HEK293 (cell line): ENCODE results near the gene C19orf44.

Experiments used
- HOXD13 ChIP-seq: sonication (generic); formaldehyde crosslinking; IDR thresholded peaks from 2 replicates; pipeline ENCODE4 v1.8.0; 2022; ENCODE audit warnings: missing genetic modification reagents, borderline replicate concordance
- KLF8 ChIP-seq: fragments of 450-650 bp; formaldehyde crosslinking; IDR thresholded peaks from 2 replicates; pipeline ENCODE4 v1.5.1; 2016; ENCODE audit warnings: missing biosample characterization, missing genetic modification characterization
- KLF9 ChIP-seq: fragments of 450-650 bp; formaldehyde crosslinking; IDR thresholded peaks from 2 replicates; pipeline ENCODE4 v1.5.1; 2016; ENCODE audit warnings: missing biosample characterization, missing genetic modification characterization, low read depth
- SP2 ChIP-seq: fragments of 450-650 bp; formaldehyde crosslinking; IDR thresholded peaks from 2 replicates; pipeline ENCODE4 v1.5.1; 2016; ENCODE audit warnings: missing biosample characterization, missing genetic modification characterization
- YY2 ChIP-seq: fragments of 450-650 bp; formaldehyde crosslinking; IDR thresholded peaks from 2 replicates; pipeline ENCODE4 v1.5.1; 2016; ENCODE audit warnings: missing biosample characterization, missing genetic modification characterization
- ZBTB7A ChIP-seq: fragments of 450-650 bp; formaldehyde crosslinking; IDR thresholded peaks from 2 replicates; pipeline ENCODE4 v1.5.1; 2016; ENCODE audit warnings: low read depth, missing biosample characterization, missing genetic modification characterization
- ZIC2 ChIP-seq: fragments of 450-650 bp; formaldehyde crosslinking; IDR thresholded peaks from 2 replicates; pipeline ENCODE4 v1.5.1; 2016; ENCODE audit warnings: missing biosample characterization, missing genetic modification characterization
- ZNF10 ChIP-seq: fragments of 450-650 bp; formaldehyde crosslinking; IDR thresholded peaks from 2 replicates; pipeline ENCODE4 v1.5.1; 2017; ENCODE audit warnings: missing biosample characterization, missing genetic modification characterization
- ZNF2 ChIP-seq: fragments of 450-650 bp; formaldehyde crosslinking; IDR thresholded peaks from 2 replicates; pipeline ENCODE4 v1.5.1; 2016; ENCODE audit warnings: missing biosample characterization, missing genetic modification characterization
- ZNF335 ChIP-seq: fragments of 450-650 bp; formaldehyde crosslinking; conservative IDR thresholded peaks from 2 replicates; pipeline ENCODE4 v1.5.1; 2016; ENCODE audit warnings: missing biosample characterization, missing genetic modification characterization
- ZNF366 ChIP-seq: fragments of 450-650 bp; formaldehyde crosslinking; conservative IDR thresholded peaks from 2 replicates; pipeline ENCODE4 v1.5.1; 2016; ENCODE audit warnings: missing biosample characterization, missing genetic modification characterization
- ZNF48 ChIP-seq: fragments of 450-650 bp; formaldehyde crosslinking; IDR thresholded peaks from 2 replicates; pipeline ENCODE4 v1.5.1; 2016; ENCODE audit warnings: missing biosample characterization, missing genetic modification characterization
- ZNF561 ChIP-seq: fragments of 450-650 bp; IDR thresholded peaks from 2 replicates; pipeline ENCODE4 v1.5.1; 2018; ENCODE audit warnings: missing biosample characterization, missing genetic modification characterization, borderline replicate concordance
- ZNF600 ChIP-seq: fragments of 450-650 bp; formaldehyde crosslinking; IDR thresholded peaks from 2 replicates; pipeline ENCODE4 v1.5.1; 2016; ENCODE audit warnings: missing biosample characterization, missing genetic modification characterization
- ZNF610 ChIP-seq: fragments of 450-650 bp; formaldehyde crosslinking; IDR thresholded peaks from 2 replicates; pipeline ENCODE4 v1.5.1; 2016; ENCODE audit warnings: missing biosample characterization, missing genetic modification characterization, borderline replicate concordance
- ZNF660 ChIP-seq: fragments of 450-650 bp; IDR thresholded peaks from 2 replicates; pipeline ENCODE4 v1.5.1; 2018; ENCODE audit warnings: missing biosample characterization, mild to moderate bottlenecking, missing genetic modification characterization
- ZNF701 ChIP-seq: fragments of 450-650 bp; formaldehyde crosslinking; IDR thresholded peaks from 2 replicates; pipeline ENCODE4 v1.5.1; 2016; ENCODE audit warnings: missing biosample characterization, missing genetic modification characterization
- ZNF792 ChIP-seq: fragments of 450-650 bp; formaldehyde crosslinking; IDR thresholded peaks from 2 replicates; pipeline ENCODE4 v1.5.1; 2016; ENCODE audit warnings: missing biosample characterization, missing genetic modification characterization
- ZNF843 ChIP-seq: fragments of 450-650 bp; formaldehyde crosslinking; IDR thresholded peaks from 2 replicates; pipeline ENCODE4 v1.5.1; 2016; ENCODE audit warnings: missing biosample characterization, missing genetic modification characterization
- ZSCAN30 ChIP-seq: fragments of 450-650 bp; IDR thresholded peaks from 2 replicates; pipeline ENCODE4 v1.5.1; 2018; ENCODE audit warnings: missing biosample characterization, mild to moderate bottlenecking, missing genetic modification characterization, moderate library complexity
- ZXDB ChIP-seq: fragments of 450-650 bp; formaldehyde crosslinking; IDR thresholded peaks from 2 replicates; pipeline ENCODE4 v1.5.1; 2016; ENCODE audit warnings: missing biosample characterization, missing genetic modification characterization
- TF ChIP-seq, protein P1 (sequence below): fragments of 450-650 bp; formaldehyde crosslinking; IDR thresholded peaks from 2 replicates; pipeline ENCODE4 v1.5.1; 2016; ENCODE audit warnings: missing biosample characterization, missing genetic modification characterization
- TF ChIP-seq, protein P2 (sequence below): fragments of 450-650 bp; formaldehyde crosslinking; IDR thresholded peaks from 2 replicates; pipeline ENCODE4 v1.5.1; 2016; ENCODE audit warnings: missing biosample characterization, missing genetic modification characterization
- TF ChIP-seq, protein P3 (sequence below): fragments of 450-650 bp; formaldehyde crosslinking; IDR thresholded peaks from 2 replicates; pipeline ENCODE4 v1.5.1; 2016; ENCODE audit warnings: missing biosample characterization, missing genetic modification characterization
- TF ChIP-seq, protein P4 (sequence below): fragments of 450-650 bp; formaldehyde crosslinking; conservative IDR thresholded peaks from 2 replicates; pipeline ENCODE4 v1.5.1; 2016; ENCODE audit warnings: low read depth, missing biosample characterization, missing genetic modification characterization
- TF ChIP-seq, protein P5 (sequence below): fragments of 450-650 bp; formaldehyde crosslinking; IDR thresholded peaks from 2 replicates; pipeline ENCODE4 v1.5.1; 2017; ENCODE audit warnings: missing biosample characterization, missing genetic modification characterization
- TF ChIP-seq, protein P6 (sequence below): IDR thresholded peaks from 2 replicates; pipeline ENCODE4 v1.6.1; 2011; ENCODE audit warnings: mild to moderate bottlenecking, low read depth, low read length, borderline replicate concordance

C19orf44 gene

DNA sequence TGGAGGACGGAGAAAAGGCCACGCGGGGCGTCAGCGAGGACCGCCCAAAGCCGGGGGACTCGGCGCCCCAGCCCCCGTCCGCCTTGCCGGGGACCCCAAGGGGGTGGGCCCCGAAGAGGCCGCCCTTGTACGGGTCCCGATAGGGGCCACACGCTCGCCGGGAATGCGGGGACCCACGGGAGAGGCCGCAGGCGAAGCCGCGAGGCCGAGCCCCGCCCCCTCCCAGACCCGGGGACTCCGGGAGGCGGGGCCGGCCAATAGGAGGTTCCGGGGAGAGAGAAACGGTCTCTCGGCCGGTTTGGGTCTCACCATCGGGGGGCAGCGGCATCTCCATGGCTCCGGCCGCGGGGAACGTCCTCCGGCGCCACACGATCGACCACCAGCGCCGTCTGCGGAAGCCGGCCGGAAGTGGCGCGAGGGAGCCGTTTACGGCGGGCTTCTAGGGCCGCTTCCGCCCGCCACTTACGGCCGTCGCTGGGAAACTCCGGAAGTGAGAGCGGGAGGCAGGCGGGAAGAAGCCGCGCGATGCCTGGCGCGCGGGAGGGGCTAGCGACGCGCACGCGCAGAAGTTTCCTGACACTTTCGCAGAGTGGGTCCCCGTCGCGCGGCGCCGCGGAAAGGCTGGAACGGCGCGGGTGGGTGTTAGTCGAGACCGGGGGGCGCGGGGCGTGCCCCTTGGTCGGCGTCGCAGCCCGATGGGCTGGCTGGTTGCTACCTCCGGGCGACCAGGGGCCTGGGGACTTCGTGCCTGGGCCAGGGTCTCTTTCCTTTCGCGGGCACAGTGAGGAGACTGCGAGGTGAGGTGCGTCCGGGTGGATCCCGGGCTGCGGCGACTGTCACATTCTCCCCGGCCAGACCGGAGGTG is 46.1 kb downstream of the C19orf44 start, which contains the start of gene CHERP (continued):
- peak; percentile 85 for TF ChIP-seq ZNF335 (tag by site-specific recombination)
- no peak for TF ChIP-seq ZNF792 (tag by site-specific recombination)
- peak; percentile 81 for TF ChIP-seq ZNF2 (tag by site-specific recombination)
- TF ChIP-seq, protein P1, sequence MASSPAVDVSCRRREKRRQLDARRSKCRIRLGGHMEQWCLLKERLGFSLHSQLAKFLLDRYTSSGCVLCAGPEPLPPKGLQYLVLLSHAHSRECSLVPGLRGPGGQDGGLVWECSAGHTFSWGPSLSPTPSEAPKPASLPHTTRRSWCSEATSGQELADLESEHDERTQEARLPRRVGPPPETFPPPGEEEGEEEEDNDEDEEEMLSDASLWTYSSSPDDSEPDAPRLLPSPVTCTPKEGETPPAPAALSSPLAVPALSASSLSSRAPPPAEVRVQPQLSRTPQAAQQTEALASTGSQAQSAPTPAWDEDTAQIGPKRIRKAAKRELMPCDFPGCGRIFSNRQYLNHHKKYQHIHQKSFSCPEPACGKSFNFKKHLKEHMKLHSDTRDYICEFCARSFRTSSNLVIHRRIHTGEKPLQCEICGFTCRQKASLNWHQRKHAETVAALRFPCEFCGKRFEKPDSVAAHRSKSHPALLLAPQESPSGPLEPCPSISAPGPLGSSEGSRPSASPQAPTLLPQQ (tag by site-specific recombination): peak; percentile 87
- TF ChIP-seq ZNF600 (tag by site-specific recombination): peak; percentile 54
- TF ChIP-seq, protein P2, sequence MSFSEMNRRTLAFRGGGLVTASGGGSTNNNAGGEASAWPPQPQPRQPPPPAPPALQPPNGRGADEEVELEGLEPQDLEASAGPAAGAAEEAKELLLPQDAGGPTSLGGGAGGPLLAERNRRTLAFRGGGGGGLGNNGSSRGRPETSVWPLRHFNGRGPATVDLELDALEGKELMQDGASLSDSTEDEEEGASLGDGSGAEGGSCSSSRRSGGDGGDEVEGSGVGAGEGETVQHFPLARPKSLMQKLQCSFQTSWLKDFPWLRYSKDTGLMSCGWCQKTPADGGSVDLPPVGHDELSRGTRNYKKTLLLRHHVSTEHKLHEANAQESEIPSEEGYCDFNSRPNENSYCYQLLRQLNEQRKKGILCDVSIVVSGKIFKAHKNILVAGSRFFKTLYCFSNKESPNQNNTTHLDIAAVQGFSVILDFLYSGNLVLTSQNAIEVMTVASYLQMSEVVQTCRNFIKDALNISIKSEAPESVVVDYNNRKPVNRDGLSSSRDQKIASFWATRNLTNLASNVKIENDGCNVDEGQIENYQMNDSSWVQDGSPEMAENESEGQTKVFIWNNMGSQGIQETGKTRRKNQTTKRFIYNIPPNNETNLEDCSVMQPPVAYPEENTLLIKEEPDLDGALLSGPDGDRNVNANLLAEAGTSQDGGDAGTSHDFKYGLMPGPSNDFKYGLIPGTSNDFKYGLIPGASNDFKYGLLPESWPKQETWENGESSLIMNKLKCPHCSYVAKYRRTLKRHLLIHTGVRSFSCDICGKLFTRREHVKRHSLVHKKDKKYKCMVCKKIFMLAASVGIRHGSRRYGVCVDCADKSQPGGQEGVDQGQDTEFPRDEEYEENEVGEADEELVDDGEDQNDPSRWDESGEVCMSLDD (tag by site-specific recombination): peak; percentile 43; the same call in 1 of the 2 replicates
- TF ChIP-seq KLF8 (tag by site-specific recombination): peak; percentile 29; the same call in 1 of the 2 replicates
- peak; percentile 89 for TF ChIP-seq SP2 (tag by site-specific recombination)
- peak; percentile 17; the same call in 1 of the 2 replicates for TF ChIP-seq ZNF660 (tag by site-specific recombination)
- TF ChIP-seq, protein P3, sequence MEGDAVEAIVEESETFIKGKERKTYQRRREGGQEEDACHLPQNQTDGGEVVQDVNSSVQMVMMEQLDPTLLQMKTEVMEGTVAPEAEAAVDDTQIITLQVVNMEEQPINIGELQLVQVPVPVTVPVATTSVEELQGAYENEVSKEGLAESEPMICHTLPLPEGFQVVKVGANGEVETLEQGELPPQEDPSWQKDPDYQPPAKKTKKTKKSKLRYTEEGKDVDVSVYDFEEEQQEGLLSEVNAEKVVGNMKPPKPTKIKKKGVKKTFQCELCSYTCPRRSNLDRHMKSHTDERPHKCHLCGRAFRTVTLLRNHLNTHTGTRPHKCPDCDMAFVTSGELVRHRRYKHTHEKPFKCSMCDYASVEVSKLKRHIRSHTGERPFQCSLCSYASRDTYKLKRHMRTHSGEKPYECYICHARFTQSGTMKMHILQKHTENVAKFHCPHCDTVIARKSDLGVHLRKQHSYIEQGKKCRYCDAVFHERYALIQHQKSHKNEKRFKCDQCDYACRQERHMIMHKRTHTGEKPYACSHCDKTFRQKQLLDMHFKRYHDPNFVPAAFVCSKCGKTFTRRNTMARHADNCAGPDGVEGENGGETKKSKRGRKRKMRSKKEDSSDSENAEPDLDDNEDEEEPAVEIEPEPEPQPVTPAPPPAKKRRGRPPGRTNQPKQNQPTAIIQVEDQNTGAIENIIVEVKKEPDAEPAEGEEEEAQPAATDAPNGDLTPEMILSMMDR (tag by site-specific recombination): peak; percentile 17; the same call in 1 of the 2 replicates
- TF ChIP-seq, protein P4, sequence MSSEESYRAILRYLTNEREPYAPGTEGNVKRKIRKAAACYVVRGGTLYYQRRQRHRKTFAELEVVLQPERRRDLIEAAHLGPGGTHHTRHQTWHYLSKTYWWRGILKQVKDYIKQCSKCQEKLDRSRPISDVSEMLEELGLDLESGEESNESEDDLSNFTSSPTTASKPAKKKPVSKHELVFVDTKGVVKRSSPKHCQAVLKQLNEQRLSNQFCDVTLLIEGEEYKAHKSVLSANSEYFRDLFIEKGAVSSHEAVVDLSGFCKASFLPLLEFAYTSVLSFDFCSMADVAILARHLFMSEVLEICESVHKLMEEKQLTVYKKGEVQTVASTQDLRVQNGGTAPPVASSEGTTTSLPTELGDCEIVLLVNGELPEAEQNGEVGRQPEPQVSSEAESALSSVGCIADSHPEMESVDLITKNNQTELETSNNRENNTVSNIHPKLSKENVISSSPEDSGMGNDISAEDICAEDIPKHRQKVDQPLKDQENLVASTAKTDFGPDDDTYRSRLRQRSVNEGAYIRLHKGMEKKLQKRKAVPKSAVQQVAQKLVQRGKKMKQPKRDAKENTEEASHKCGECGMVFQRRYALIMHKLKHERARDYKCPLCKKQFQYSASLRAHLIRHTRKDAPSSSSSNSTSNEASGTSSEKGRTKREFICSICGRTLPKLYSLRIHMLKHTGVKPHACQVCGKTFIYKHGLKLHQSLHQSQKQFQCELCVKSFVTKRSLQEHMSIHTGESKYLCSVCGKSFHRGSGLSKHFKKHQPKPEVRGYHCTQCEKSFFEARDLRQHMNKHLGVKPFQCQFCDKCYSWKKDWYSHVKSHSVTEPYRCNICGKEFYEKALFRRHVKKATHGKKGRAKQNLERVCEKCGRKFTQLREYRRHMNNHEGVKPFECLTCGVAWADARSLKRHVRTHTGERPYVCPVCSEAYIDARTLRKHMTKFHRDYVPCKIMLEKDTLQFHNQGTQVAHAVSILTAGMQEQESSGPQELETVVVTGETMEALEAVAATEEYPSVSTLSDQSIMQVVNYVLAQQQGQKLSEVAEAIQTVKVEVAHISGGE (tag by site-specific recombination): peak; percentile 93
- TF ChIP-seq ZNF561: peak; percentile 55; the same call in 1 of the 2 replicates
- no peak for TF ChIP-seq ZNF48
- peak; percentile 34; the same call in 1 of the 2 replicates for TF ChIP-seq ZSCAN30 (tag by site-specific recombination)
- peak; percentile 65; the same call in 1 of the 2 replicates for TF ChIP-seq ZNF10
- TF ChIP-seq, protein P5, sequence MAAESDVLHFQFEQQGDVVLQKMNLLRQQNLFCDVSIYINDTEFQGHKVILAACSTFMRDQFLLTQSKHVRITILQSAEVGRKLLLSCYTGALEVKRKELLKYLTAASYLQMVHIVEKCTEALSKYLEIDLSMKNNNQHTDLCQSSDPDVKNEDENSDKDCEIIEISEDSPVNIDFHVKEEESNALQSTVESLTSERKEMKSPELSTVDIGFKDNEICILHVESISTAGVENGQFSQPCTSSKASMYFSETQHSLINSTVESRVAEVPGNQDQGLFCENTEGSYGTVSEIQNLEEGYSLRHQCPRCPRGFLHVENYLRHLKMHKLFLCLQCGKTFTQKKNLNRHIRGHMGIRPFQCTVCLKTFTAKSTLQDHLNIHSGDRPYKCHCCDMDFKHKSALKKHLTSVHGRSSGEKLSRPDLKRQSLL (tag by site-specific recombination): peak; percentile 66; the same call in 1 of the 2 replicates
- 0 out of 2 replicates have a peak, but pooled peaks have one; percentile 16 for TF ChIP-seq ZNF610
- TF ChIP-seq KLF9: peak; percentile 91
- TF ChIP-seq ZBTB7A: peak; percentile 39; the same call in 1 of the 2 replicates
- TF ChIP-seq YY2 (tag by site-specific recombination): peak; percentile 19; the same call in 1 of the 2 replicates
- TF ChIP-seq ZXDB (tag by site-specific recombination): 0 out of 2 replicates have a peak, but pooled peaks have one; percentile 36
- no peak for TF ChIP-seq ZNF701 (tag by site-specific recombination)
- TF ChIP-seq ZIC2 (tag by site-specific recombination): peak; percentile 37; the same call in 1 of the 2 replicates
- TF ChIP-seq, protein P6, sequence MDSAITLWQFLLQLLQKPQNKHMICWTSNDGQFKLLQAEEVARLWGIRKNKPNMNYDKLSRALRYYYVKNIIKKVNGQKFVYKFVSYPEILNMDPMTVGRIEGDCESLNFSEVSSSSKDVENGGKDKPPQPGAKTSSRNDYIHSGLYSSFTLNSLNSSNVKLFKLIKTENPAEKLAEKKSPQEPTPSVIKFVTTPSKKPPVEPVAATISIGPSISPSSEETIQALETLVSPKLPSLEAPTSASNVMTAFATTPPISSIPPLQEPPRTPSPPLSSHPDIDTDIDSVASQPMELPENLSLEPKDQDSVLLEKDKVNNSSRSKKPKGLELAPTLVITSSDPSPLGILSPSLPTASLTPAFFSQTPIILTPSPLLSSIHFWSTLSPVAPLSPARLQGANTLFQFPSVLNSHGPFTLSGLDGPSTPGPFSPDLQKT: peak; percentile 97
- TF ChIP-seq HOXD13: no peak
- 0 out of 2 replicates have a peak, but pooled peaks have one; percentile 43 for TF ChIP-seq ZNF366 (tag by site-specific recombination)
- TF ChIP-seq ZNF843 (tag by site-specific recombination): peak; percentile 38; the same call in 1 of the 2 replicates
